K562 (cell line): Measurements from ENCODE around the gene RPL36AL. TPM values are rescaled to one million over a fixed set of nuclear protein-coding genes. Genes with fewer than 3 reads are reported as not detected.
A peak's percentile ranks its signal among the peaks of the same experiment; 100 is the strongest.

Experiments
- AFF1 ChIP-seq, 2 experiments: fragments of 450-650 bp; IDR thresholded peaks; 2 replicates each; pipeline ENCODE4 v1.6.1; 2018; ENCODE audit warnings: mild to moderate bottlenecking in 2 of 2, low read depth in 1 of 2; ENCODE audit not compliant: partially characterized antibody in 2 of 2
- ATF1 ChIP-seq, 2 experiments: fragments of 450-650 bp in 1 of 2; IDR thresholded peaks; 2 replicates each; pipeline ENCODE4 v1.6.1; 2016; ENCODE audit warnings: missing compliant biosample characterization in 1 of 2, missing genetic modification characterization in 1 of 2
- BCLAF1 ChIP-seq, 2 experiments: fragments of 450-650 bp in 1 of 2; IDR thresholded peaks; 2 replicates each; pipeline ENCODE4 v1.6.1; 2011 to 2017; ENCODE audit warnings: low read depth in 2 of 2, antibody characterized with exemption in 1 of 2, borderline replicate concordance in 1 of 2, low read length in 1 of 2, mild to moderate bottlenecking in 1 of 2, mixed read lengths in 1 of 2; ENCODE audit not compliant: control insufficient read depth in 1 of 2
- CREM ChIP-seq: IDR thresholded peaks from 2 replicates; pipeline ENCODE4 v1.6.1; 2014; ENCODE audit warnings: antibody characterized with exemption, low read depth
- FIP1L1 ChIP-seq: fragments of 200-400 bp; formaldehyde crosslinking; IDR thresholded peaks from 2 replicates; pipeline ENCODE4 v1.6.1; 2018; ENCODE audit warnings: mild to moderate bottlenecking, low read depth, low read length; ENCODE audit not compliant: poor library complexity, severe bottlenecking
- GTF2E2 ChIP-seq: fragments of 200-800 bp; sonication (Bioruptor generic); IDR thresholded peaks from 2 replicates; pipeline ENCODE4 v1.6.1; 2016; ENCODE audit warnings: missing genetic modification characterization, missing compliant biosample characterization
- GTF3C2 ChIP-seq: IDR thresholded peaks from 3 replicates; pipeline ENCODE4 v1.6.1; 2011; ENCODE audit warnings: borderline replicate concordance, mild to moderate bottlenecking, moderate library complexity; ENCODE audit not compliant: insufficient read length; ENCODE audit errors: extremely low read depth
- HDAC8 ChIP-seq: fragments of 450-650 bp; IDR thresholded peaks from 2 replicates; pipeline ENCODE4 v1.6.1; 2016; ENCODE audit warnings: mild to moderate bottlenecking, missing genetic modification characterization, moderate library complexity, missing compliant biosample characterization
- LCOR ChIP-seq: sonication (generic); formaldehyde crosslinking; IDR thresholded peaks from 2 replicates; pipeline ENCODE4 v1.8.0; 2022; ENCODE audit warnings: mild to moderate bottlenecking, missing genetic modification reagents
- MBD2 ChIP-seq: sonication (generic); IDR thresholded peaks from 2 replicates; pipeline ENCODE4 v1.6.1; 2016; ENCODE audit warnings: low read depth, borderline replicate concordance
- NR1H2 ChIP-seq: sonication (generic); formaldehyde crosslinking; IDR thresholded peaks from 2 replicates; pipeline ENCODE4 v1.4.0; 2020; ENCODE audit warnings: mild to moderate bottlenecking, missing genetic modification reagents
- SMAD2 ChIP-seq: fragments of 150-350 bp; IDR thresholded peaks from 2 replicates; pipeline ENCODE4 v1.6.1; 2014; ENCODE audit warnings: low read depth, mild to moderate bottlenecking, low read length
- U2AF2 ChIP-seq: fragments of 200-400 bp; formaldehyde crosslinking; optimal IDR thresholded peaks from 2 replicates; pipeline ENCODE3; 2017; ENCODE audit warnings: low read depth, mild to moderate bottlenecking, low read length
- ZNF263 ChIP-seq: sonication (generic); formaldehyde crosslinking; IDR thresholded peaks from 2 replicates; pipeline ENCODE4 v1.8.0; 2022; ENCODE audit warnings: mild to moderate bottlenecking, missing genetic modification reagents, borderline replicate concordance
- ZNF644 ChIP-seq: fragments of 200-800 bp; sonication (Bioruptor generic); IDR thresholded peaks from 2 replicates; pipeline ENCODE4 v1.6.1; 2016; ENCODE audit warnings: low read depth, missing genetic modification characterization, missing compliant biosample characterization
- polyA plus RNA-seq, 8 experiments: library from polyadenylated mRNA; depleted of rRNA in 4 of 8; stranded (reverse) in 5 of 8; unstranded in 3 of 8; fragments of >200 nt; fragmentation: Nextera tagmentation in 2 of 8; fragmentation: Illumina TruSeq in 1 of 8; extraction: Ambion mirVana in 2 of 8; extraction: Trizol in 1 of 8; gene quantifications; 2 replicates each; pipeline versions ENCODE4 v1.2.1 to v1.2.3, GENCODE V29; 2011 to 2014; ENCODE audit warnings: inconsistent platforms in 1 of 8, missing spikeins in 1 of 8
- total RNA-seq, 7 experiments: library from RNA; depleted of rRNA in 6 of 7; stranded (reverse); fragments of >200 nt in 6 of 7; fragmentation: Illumina TruSeq in 2 of 7; extraction: Trizol in 2 of 7; gene quantifications; 2 replicates each; pipeline versions ENCODE4 v1.2.1 to v1.2.3, GENCODE V29; 2011 to 2021; ENCODE audit warnings: low replicate concordance in 1 of 7

RPL36AL gene
- total and polyA plus RNA-seq, 9 of the 15 experiments (the other 6 are each of a cell fraction or from before 2014, with no cell fraction given) = 146 to 674 (median 360) TPM

- TF ChIP-seq ZNF263 (peak; percentile 72), GTF3C2 (no peak), ATF1 (CRISPR knock-in tag; IDR thresholded peaks at IDR 0.05) (no peak), ATF1 (tag; IDR thresholded peaks at IDR 0.05) (peak; percentile 86), HDAC8 (tag) (no peak), U2AF2 (no peak), CREM (peak; percentile 89), GTF2E2 (tag) (no peak; the same call in 1 of the 2 replicates), MBD2 (no peak; the same call in 1 of the 2 replicates), SMAD2 (no peak), AFF1 (IDR thresholded peaks at IDR 0.05; ENCODE audit: low read depth in 1 of 2, partially characterized antibody in 2 of 2) (peak in 1 of 2 experiments; percentile 41), LCOR (CRISPR knock-in tag) (no peak), ZNF644 (tag) (no peak), BCLAF1 (IDR thresholded peaks at IDR 0.05; ENCODE audit: borderline replicate concordance in 1 of 2, control insufficient read depth in 1 of 2, low read depth in 2 of 2, low read length in 1 of 2) (0 out of 4 replicates have a peak, but pooled peaks of 1 of the 2 experiments have one; percentile 30), NR1H2 (CRISPR knock-in tag) (peak; percentile 73; the same call in 1 of the 2 replicates), FIP1L1 (no peak)
Observed at GRCh38 chr14:49633640-49634546, 13.5 kb upstream of the RPL36AL start (continued).
